HepG2 (cell line): ENCODE data around the gene ADGRV1. TPM values are rescaled to one million over a fixed set of nuclear protein-coding genes. Genes with fewer than 3 reads are reported as not detected.

Source experiments
- ATAC-seq: fragments of 200-7000 bp; cut with Tn5 transposase; 3 replicates; pipeline ENCODE4 v1.9.1; 2020; ENCODE audit warnings: mild to moderate bottlenecking, moderate library complexity
- BruUV-seq: library from RNA; stranded (reverse); fragments of 400-500 nt; replicated peaks from 2 replicates; lab custom pipeline; 2021; lab: Mats Ljungman, UMichigan
- CTCF ChIA-PET: fragments of 300-600 bp; formaldehyde crosslinking; extraction: SDS; loops from one replicate; lab custom pipeline; 2021; ENCODE audit warnings: low total read pairs, inconsistent platforms, low intra/inter-chr PET ratio; lab: Yijun Ruan, JAX
- POLR2A ChIA-PET: fragments of 350-600 bp; sonication (Branson Sonifier 250); formaldehyde crosslinking; loops from one replicate; lab custom pipeline; 2020; ENCODE audit warnings: antibody characterized with exemption, inconsistent platforms; lab: Yijun Ruan, JAX
- DNase-seq: peaks from one replicate; pipeline ENCODE4 v3.0.0-alpha.2; 2015; ENCODE audit warnings: low spot score
- FAIRE-seq: peaks from 3 replicates; lab custom pipeline; 2011; peaks lifted over from hg19 to GRCh38; lab: Jason Lieb, UNC
- H2AFZ ChIP-seq: one replicate; pipeline ENCODE4 v1.6.1; 2011; ENCODE audit warnings: low read length, inconsistent platforms
- H3K27ac ChIP-seq: fragments of 300-600 bp; 3 replicates; pipeline ENCODE4 v1.8.0; 2011; ENCODE audit warnings: mixed run types, mild to moderate bottlenecking, mixed read lengths, low read length, inconsistent platforms; ENCODE audit not compliant: insufficient read depth; ENCODE audit errors: extremely low read length
- H3K27me3 ChIP-seq, 2 experiments: fragments of 200-600 bp in 1 of 2; 2 replicates in 1 of 2; 3 replicates in 1 of 2; pipeline versions ENCODE4 v1.6.0 to v1.8.0; 2011; ENCODE audit warnings: low read length in 2 of 2, mild to moderate bottlenecking in 2 of 2, moderate library complexity in 2 of 2, inconsistent platforms in 1 of 2; ENCODE audit not compliant: insufficient read depth in 2 of 2, control insufficient read depth in 1 of 2
- H3K36me3 ChIP-seq, 2 experiments: fragments of 200-600 bp in 1 of 2; replicated peaks in 1 of 2; 2 replicates in 1 of 2; 3 replicates in 1 of 2; pipeline versions ENCODE4 v1.5.1 to v1.8.0; 2011; ENCODE audit warnings: low read length in 2 of 2, inconsistent platforms in 1 of 2; ENCODE audit not compliant: insufficient read depth in 2 of 2, control insufficient read depth in 1 of 2
- H3K4me1 ChIP-seq: 2 replicates; pipeline ENCODE4 v1.5.1; 2012; ENCODE audit warnings: low read length, inconsistent platforms; ENCODE audit not compliant: insufficient read depth
- H3K4me2 ChIP-seq: 2 replicates; pipeline ENCODE4 v1.6.0; 2011; ENCODE audit warnings: low read depth, low read length, inconsistent platforms
- H3K4me3 ChIP-seq, 3 experiments: fragments of 200-600 bp in 1 of 3; sonication (generic), shearing (Covaris generic) in 1 of 3; replicated peaks in 1 of 3; 2 replicates each; pipeline ENCODE4 v1.5.1; 2011 to 2016; ENCODE audit warnings: low read length in 3 of 3, inconsistent platforms in 2 of 3, low read depth in 2 of 3, mild to moderate bottlenecking in 2 of 3, control low read depth in 1 of 3, mixed read lengths in 1 of 3; ENCODE audit not compliant: insufficient read depth in 1 of 3
- H3K79me2 ChIP-seq: one replicate; pipeline ENCODE4 v1.6.1; 2011; ENCODE audit warnings: low read length, inconsistent platforms; ENCODE audit not compliant: insufficient read depth
- H3K9ac ChIP-seq: 2 replicates; pipeline ENCODE4 v1.6.0; 2011; ENCODE audit warnings: mild to moderate bottlenecking, low read depth, low read length, inconsistent platforms; ENCODE audit not compliant: insufficient read depth
- H3K9me3 ChIP-seq: 2 replicates; pipeline ENCODE4 v1.5.1; 2012; ENCODE audit warnings: mild to moderate bottlenecking, low read length
- H4K20me1 ChIP-seq: 2 replicates; pipeline ENCODE4 v1.6.0; 2011; ENCODE audit warnings: inconsistent platforms, mild to moderate bottlenecking, low read length, moderate library complexity; ENCODE audit not compliant: insufficient read depth
- AKAP8 ChIP-seq: sonication (generic); formaldehyde crosslinking; IDR thresholded peaks from 2 replicates; pipeline ENCODE4 v1.5.1; 2020; ENCODE audit warnings: mild to moderate bottlenecking, missing genetic modification reagents
- HIC2 ChIP-seq: sonication (generic); formaldehyde crosslinking; IDR thresholded peaks from 2 replicates; pipeline ENCODE4 v1.9.0; 2022; ENCODE audit warnings: low read depth, missing genetic modification reagents
- HOMEZ ChIP-seq: IDR thresholded peaks from 2 replicates; pipeline ENCODE4 v1.6.1; 2016; ENCODE audit warnings: low read depth
- HOXA5 ChIP-seq: sonication (generic); formaldehyde crosslinking; IDR thresholded peaks from 2 replicates; pipeline ENCODE4 v1.4.0; 2020; ENCODE audit warnings: missing genetic modification reagents
- KLF11 ChIP-seq: IDR thresholded peaks from 2 replicates; pipeline ENCODE4 v1.6.1; 2016; ENCODE audit warnings: missing compliant biosample characterization
- NFIC ChIP-seq: IDR thresholded peaks from 2 replicates; pipeline ENCODE4 v1.6.1; 2012; ENCODE audit warnings: mild to moderate bottlenecking, low read length, inconsistent platforms
- PAXIP1 ChIP-seq: sonication (generic); formaldehyde crosslinking; conservative IDR thresholded peaks from 2 replicates; pipeline ENCODE4 v1.4.0; 2020; ENCODE audit warnings: mild to moderate bottlenecking, missing genetic modification reagents, moderate library complexity
- SMAD9 ChIP-seq: sonication (generic); formaldehyde crosslinking; IDR thresholded peaks from 2 replicates; pipeline ENCODE4 v1.5.1; 2020; ENCODE audit warnings: mild to moderate bottlenecking, missing genetic modification reagents
- ZBTB1 ChIP-seq: sonication (generic); formaldehyde crosslinking; IDR thresholded peaks from 2 replicates; pipeline ENCODE4 v1.4.0; 2020; ENCODE audit warnings: missing genetic modification reagents, borderline replicate concordance
- ZFP37 ChIP-seq: sonication (generic); formaldehyde crosslinking; IDR thresholded peaks from 2 replicates; pipeline ENCODE4 v1.4.0; 2020; ENCODE audit warnings: missing genetic modification reagents, borderline replicate concordance
- ZNF282 ChIP-seq: fragments of 450-650 bp; IDR thresholded peaks from 2 replicates; pipeline ENCODE4 v1.6.1; 2018; ENCODE audit not compliant: partially characterized antibody
- ZNF335 ChIP-seq: sonication (generic); formaldehyde crosslinking; IDR thresholded peaks from 2 replicates; pipeline ENCODE4 v1.4.0; 2020; ENCODE audit warnings: missing genetic modification reagents
- ZNF570 ChIP-seq: sonication (generic); formaldehyde crosslinking; IDR thresholded peaks from 2 replicates; pipeline ENCODE4 v1.4.0; 2020; ENCODE audit warnings: mild to moderate bottlenecking, missing genetic modification reagents, borderline replicate concordance
- ZNF775 ChIP-seq: sonication (generic); formaldehyde crosslinking; IDR thresholded peaks from 2 replicates; pipeline ENCODE4 v1.4.0; 2020; ENCODE audit warnings: missing genetic modification reagents, mild to moderate bottlenecking, moderate library complexity, borderline replicate concordance
- ZNF83 ChIP-seq: sonication (generic); formaldehyde crosslinking; IDR thresholded peaks from 2 replicates; pipeline ENCODE4 v1.4.0; 2020; ENCODE audit warnings: missing genetic modification reagents, mild to moderate bottlenecking, borderline replicate concordance
- ZNF891 ChIP-seq: sonication (generic); formaldehyde crosslinking; IDR thresholded peaks from 2 replicates; pipeline ENCODE4 v1.5.0; 2020; ENCODE audit warnings: mild to moderate bottlenecking, missing genetic modification reagents
- ZSCAN29 ChIP-seq: sonication (generic); formaldehyde crosslinking; conservative IDR thresholded peaks from 2 replicates; pipeline ENCODE4 v1.4.0; 2020; ENCODE audit warnings: mild to moderate bottlenecking, missing genetic modification reagents
- WGBS: methylation state at CpG from one replicate; pipeline ENCODE4 v1.1.6; 2017; ENCODE audit warnings: low lambda C conversion rate; 5-methylcytosine and 5-hydroxymethylcytosine counted together
- in situ Hi-C: cut with HindIII; loops from 2 replicates; pipeline ENCODE4 v1.10.0; 2017; ENCODE audit warnings: low pct_unique_long_range_greater_than_20kb; ENCODE audit not compliant: extremely low pct_ligation_motif_present
- intact Hi-C: fragments of 100-400 bp; cut with micrococcal nuclease; formaldehyde crosslinking; loops from one replicate; pipeline ENCODE4 v1.10.0; 2022; ENCODE audit not compliant: unreplicated experiment
- polyA plus RNA-seq, 8 experiments: library from polyadenylated mRNA; depleted of rRNA in 3 of 8; stranded (reverse) in 7 of 8; unstranded in 1 of 8; fragments of >200 nt; fragmentation: Illumina TruSeq in 4 of 8; extraction: Trizol in 4 of 8; gene quantifications; 2 replicates each; pipeline versions ENCODE4 v1.2.1 to v1.2.3, GENCODE V29; 2011 to 2016; ENCODE audit warnings: low read depth in 4 of 8, missing spikeins in 1 of 8, mixed read lengths in 1 of 8; ENCODE audit not compliant: insufficient read depth in 1 of 8
- total RNA-seq, 5 experiments: library from RNA; depleted of rRNA; stranded (reverse); fragments of >200 nt; fragmentation: Illumina TruSeq; extraction: Trizol; gene quantifications; 2 replicates each; pipeline ENCODE4 v1.2.3, GENCODE V29; 2016; ENCODE audit warnings: low read depth in 1 of 5

Gene ADGRV1
- total and polyA plus RNA-seq, 2 of the 13 experiments (the other 11 are each of a cell fraction or from before 2014, with no cell fraction given) = 1.7 to 3.9 TPM

GRCh38 chr5:91139572-91140200 is 581.1 kb downstream of the ADGRV1 start (continued):
- TF ChIP-seq HIC2 = no peak

GRCh38 chr5:91140657-91141056 is 582.1 kb downstream of the ADGRV1 start:
- no peaks in the 10 kb centered on the region for H3K36me3 ChIP-seq
- WGBS = 30% methylated on average over 2 of the region's 2 CpGs
- H3K27me3 ChIP-seq = peaks cover 0 to 4% of the 10 kb centered on the region in 2 experiments; a peak in 2 of 5 replicates
- CTCF ChIA-PET = no interaction called here
- no peak for FAIRE-seq
- H3K9ac ChIP-seq = no peak overlapping the region
- no peak overlapping the region for H2AFZ ChIP-seq
- BruUV-seq = no TSS peak
- intact Hi-C loops = no loop called here
- DNase-seq = no peak
- H3K79me2 ChIP-seq = no peaks in the 10 kb centered on the region
- H3K4me2 ChIP-seq = no peak overlapping the region
- H3K4me3 ChIP-seq = no peak overlapping the region
- no peak for ATAC-seq
- H3K9me3 ChIP-seq = no peaks in the 10 kb centered on the region
- in situ Hi-C loops = no loop called here
- H3K27ac ChIP-seq = no peak overlapping the region
- H3K4me1 ChIP-seq = no peaks in the 10 kb centered on the region
- POLR2A ChIA-PET = no interaction called here
- H4K20me1 ChIP-seq = no peaks in the 10 kb centered on the region
- TF ChIP-seq HOMEZ = no peak
- TF ChIP-seq ZNF83 = no peak
- TF ChIP-seq ZNF775 = no peak
- TF ChIP-seq ZNF570 = no peak
- TF ChIP-seq ZSCAN29 (CRISPR knock-in tag) = no peak
- no peak for TF ChIP-seq AKAP8 (CRISPR knock-in tag)
- no peak for TF ChIP-seq PAXIP1 (CRISPR knock-in tag)
- TF ChIP-seq KLF11 = no peak
- no peak for TF ChIP-seq HOXA5
- TF ChIP-seq ZBTB1 (CRISPR knock-in tag) = no peak
- TF ChIP-seq ZNF891 (CRISPR knock-in tag) = no peak
- TF ChIP-seq ZNF335 (CRISPR knock-in tag) = no peak
- no peak for TF ChIP-seq ZFP37 (CRISPR knock-in tag)
- no peak for TF ChIP-seq SMAD9 (CRISPR knock-in tag)
- TF ChIP-seq NFIC = no peak
- no peak for TF ChIP-seq ZNF282
